Gastroesophageal sphincter (tissue), 3 donors: Measurements from ENCODE around the gene HNF4A.

Experiments
- CTCF ChIP-seq, 4 experiments: fragments of 200-600 bp in 2 of 4; fragments of 450-650 bp in 2 of 4; sonication (generic) in 1 of 4; IDR thresholded peaks; one replicate each; pipeline ENCODE4 v1.5.1; 2017 to 2019; ENCODE audit warnings: antibody characterized with exemption in 4 of 4, mild to moderate bottlenecking in 2 of 4, moderate library complexity in 2 of 4
- EP300 ChIP-seq: sonication (generic); formaldehyde crosslinking; IDR thresholded peaks from one replicate; pipeline ENCODE4 v1.6.1; 2017; ENCODE audit warnings: antibody characterized with exemption, mild to moderate bottlenecking
- POLR2A ChIP-seq, 2 donors: fragments of 450-650 bp; IDR thresholded peaks; one replicate each; pipeline ENCODE4 v1.6.1; 2017; ENCODE audit warnings: antibody characterized with exemption in 2 of 2, mild to moderate bottlenecking in 2 of 2, moderate library complexity in 1 of 2
- POLR2AphosphoS5 ChIP-seq: sonication (generic); formaldehyde crosslinking; IDR thresholded peaks from one replicate; pipeline ENCODE4 v1.6.1; 2017; ENCODE audit warnings: antibody characterized with exemption

- TF ChIP-seq CTCF (IDR thresholded peaks at IDR 0.05) (no peak), POLR2A (IDR thresholded peaks at IDR 0.05) (no peak), POLR2AphosphoS5 (no peak), EP300 (no peak)
Measured at GRCh38 chr20:44367746-44368145, 12.2 kb downstream of the HNF4A start.
